T follicular helper cell (primary cell): ENCODE data around the gene ECHS1.

ENCODE experiments used
- DNase-seq: peaks from one replicate; pipeline ENCODE4 v3.0.0-alpha.2; 2020; ENCODE audit warnings: low read depth

The ECHS1 gene

DNA sequence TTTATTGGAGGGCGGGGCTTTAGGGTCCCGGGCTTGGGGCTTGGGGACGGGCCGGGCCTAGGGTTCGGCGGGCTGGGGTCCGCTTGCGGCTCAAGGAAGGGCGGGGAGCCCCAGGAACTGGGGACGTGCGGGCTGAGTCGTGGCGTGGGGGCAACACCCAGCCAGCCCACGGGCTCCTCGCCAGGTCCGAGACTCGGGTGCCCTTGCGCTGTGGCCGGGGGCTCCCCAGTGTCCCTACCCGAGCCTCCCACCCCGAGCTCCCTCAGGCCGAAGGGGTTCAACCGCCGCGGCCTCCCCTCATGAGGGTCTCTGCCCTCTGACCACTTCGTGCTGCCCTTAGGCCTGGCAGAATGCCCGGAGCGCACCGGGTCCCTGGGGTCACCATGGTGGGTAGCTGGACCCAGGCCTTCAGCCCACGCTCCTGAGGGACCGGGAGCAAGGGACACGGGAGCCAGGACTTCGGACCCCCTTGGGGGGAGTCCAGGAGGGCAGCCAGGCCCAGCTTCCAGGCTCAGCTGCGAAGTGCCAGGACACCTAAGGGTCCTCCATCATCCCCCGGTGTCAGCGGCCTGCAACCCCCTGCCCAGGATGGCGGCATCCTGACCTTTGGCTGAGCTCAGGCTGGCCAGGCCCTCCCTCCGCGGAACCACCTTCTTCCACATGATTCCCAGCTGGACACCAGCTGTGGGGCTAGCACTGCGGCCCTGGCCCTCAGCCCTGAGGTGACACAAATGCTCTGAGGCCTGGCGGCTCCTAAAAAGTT lies 14.8 kb downstream of the ECHS1 start:
- DNase-seq = no peak

GRCh38 chr10:133357285-133358161 lies 15.6 kb downstream of the ECHS1 start, which contains the start of gene FUOM:
Gene FUOM, minus strand, starts transcription at chr10:133358019. Its CDS starts 12 bp downstream, at chr10:133358007.
- peak; percentile 59 for DNase-seq

DNA sequence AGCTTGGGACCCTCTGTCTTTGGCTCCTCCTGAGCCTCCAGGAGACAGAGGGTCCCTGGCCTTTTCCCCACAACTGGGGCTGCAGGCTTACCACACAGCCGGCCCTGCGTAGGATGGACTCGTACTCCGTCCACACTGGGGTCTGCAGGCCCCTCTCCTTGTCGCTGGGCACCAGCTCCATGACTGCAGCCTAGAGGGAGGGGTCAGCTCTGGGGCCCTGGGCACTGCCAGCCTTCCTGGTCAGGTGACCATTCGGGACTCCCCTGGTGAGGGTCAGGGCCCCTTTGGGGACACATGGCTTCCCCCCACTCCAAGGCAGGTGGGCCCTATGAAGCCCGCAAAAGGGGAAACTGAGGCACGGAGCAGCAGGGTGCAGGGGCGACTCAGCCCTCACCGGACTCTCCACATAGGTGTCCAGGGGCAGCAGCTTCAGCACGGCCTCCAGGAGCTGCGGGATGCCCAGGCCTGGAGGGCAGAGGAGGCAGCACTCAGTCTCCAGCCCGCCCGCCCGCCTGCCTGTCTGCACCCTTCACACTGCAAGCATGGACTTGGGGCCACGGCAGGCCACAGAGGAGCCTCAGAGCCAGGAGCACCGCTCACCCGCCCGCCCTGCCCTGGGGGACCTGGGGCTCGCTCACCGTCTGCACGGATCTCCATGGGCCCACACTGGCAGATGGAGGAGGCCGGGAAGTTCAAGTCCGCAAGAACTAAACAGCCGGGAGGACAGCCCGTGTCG lies 16.4 kb downstream of the ECHS1 start:
- no peak for DNase-seq

GRCh38 chr10:133355991-133356390 lies 17.2 kb downstream of the ECHS1 start:
- no peak for DNase-seq

DNA sequence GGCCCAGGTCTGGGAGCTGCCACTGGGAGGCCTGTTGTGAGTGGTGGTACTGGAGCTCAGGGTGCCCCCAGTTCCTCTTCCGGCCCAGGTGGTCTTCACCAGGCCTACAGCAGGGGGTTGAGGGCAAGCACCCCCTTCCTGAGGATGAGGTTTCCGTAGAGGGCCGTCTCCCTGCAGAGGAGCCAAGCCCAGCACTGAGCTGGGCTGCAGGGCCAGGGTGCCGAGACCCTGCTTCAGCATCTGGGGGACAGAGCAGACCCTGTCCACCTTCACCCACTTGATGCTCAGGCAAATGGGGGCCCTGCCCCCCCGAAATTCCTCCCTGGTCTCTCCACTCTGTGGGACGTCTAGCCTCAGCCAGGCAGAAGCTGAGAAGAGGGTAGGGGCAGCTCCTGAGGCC lies 17.9 kb downstream of the ECHS1 start:
- DNase-seq = no peak

DNA sequence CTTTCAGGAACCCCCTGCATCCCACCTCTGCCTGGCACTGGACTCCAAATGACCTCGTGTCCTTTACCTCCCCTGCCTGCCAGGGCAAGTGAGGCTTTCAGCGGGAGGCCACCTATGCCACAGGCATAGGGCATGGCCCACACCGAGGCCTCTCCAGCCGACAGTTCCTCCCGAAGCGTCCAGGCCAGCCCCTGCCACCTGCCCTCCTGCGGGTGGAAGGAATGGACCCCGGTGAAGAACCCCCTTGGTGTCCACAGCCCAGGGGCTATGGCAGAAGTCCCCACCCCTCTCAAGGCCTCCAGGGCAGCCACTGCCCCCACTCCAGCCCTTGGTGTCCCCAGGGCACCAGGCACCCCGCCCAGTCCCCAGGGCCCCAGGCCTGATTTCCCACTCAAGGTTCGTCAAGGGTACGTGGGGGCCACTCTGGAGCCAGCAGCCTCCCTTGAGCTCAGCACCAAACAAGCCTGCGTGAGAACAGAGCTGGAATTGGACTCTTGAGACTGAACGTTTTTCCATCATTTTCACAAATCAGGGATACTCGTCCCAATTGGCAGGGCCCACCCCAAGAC lies 18.4 kb downstream of the ECHS1 start:
- no peak for DNase-seq

DNA sequence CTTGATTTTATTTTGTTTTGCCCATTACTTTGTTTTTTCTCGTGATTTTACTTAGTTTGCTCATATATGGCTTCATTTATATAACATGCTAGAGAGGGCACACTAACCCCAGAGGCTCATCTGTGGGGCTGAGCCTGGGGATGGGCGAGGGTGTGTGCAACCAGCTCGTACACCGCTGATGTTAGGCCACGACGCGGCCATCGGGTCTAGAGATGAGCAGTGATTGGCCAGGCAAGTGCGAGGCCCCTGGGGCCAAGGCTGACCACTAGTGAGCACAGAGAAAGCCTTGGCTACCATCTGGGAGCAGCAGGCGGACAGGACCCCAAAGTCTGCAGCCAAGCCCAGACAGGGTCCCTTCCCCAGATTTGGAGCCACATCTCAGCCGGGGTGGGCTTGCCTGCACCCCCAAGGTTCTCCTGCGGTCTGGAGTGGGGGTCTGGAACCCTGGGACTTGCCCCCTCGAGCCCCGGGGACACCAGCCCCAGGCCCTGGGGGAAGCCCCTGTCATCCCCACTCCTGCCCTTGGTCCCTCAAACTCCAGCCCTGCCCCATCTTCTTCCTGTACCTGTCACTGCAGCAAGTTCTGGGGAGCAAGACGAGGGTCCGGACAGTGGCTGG lies 19.1 kb downstream of the ECHS1 start:
- no peak for DNase-seq

GRCh38 chr10:133353202-133353959 lies 19.8 kb downstream of the ECHS1 start:
- DNase-seq = no peak

DNA sequence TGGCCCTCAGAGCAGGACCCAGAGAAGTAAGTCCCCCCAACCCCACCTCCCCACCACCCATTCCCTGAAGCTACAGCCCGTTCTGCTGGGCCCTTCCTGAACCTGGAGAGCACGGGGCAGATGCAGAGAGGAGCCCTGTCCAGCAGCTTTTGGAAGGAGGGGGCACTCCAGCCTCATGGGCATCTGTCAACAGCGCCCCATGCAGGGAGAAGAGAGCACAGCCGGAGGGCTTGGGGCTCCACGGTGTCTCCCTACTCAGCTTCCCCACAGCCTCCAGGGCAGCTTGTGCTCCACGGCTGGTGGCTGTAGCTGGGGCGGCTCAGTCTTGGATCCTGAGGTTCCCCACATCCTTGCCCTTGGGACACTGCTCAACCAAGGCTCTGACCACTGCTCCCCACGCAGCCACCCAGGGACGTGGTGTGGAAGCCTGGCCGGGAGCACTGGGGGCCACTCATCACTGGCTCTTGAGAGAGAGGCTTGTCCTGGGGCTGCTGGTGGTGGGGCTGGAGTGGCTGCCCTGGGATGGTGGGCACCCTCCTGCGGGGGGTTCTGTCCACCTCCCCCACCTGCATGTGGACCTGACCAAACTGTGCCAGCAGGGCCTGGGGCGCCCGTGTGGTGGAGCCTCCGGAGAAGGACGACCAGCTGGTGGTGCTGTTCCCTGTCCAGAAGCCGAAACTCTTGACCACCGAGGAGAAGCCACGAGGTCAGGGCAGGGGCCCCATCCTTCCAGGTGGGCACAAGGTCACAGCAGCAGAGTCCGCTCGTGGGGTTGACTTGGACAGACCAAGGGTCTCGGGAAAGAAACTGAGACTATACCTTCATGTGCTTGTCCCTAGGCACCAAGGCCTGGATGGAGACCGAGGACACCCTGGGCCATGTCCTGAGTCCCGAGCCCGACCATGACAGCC lies 21.5 kb downstream of the ECHS1 start:
- no peak for DNase-seq

GRCh38 chr10:133350950-133351329 lies 22.2 kb downstream of the ECHS1 start:
- no peak for DNase-seq

GRCh38 chr10:133350283-133350949 lies 22.7 kb downstream of the ECHS1 start:
- no peak for DNase-seq

- no peak for DNase-seq
Observed at GRCh38 chr10:133349577-133350011, 23.6 kb downstream of the ECHS1 start.

GRCh38 chr10:133349160-133349568 lies 24.0 kb downstream of the ECHS1 start:
- DNase-seq = no peak

GRCh38 chr10:133347710-133348517 lies 25.2 kb downstream of the ECHS1 start:
- no peak for DNase-seq

DNA sequence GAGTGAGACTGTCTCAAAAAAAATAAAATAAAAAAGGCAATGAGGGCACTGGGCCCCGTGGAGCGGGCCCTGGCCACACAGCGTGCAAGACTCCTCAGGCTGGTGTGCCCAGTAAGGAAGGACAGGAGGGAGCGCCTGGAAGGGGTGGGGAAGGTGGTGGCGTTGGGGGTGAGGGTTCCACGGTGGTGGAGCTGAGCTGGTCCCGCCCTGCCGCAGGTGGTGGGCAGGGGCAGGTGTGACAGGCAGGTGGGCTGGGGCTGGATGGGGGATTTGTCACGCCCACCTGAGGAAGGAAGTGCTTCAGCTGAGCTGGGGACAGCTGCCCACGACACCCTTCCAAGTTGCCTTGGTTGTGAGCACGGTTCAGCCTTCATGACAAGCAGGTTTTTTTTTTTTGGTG lies 26.7 kb downstream of the ECHS1 start:
- DNase-seq = no peak

GRCh38 chr10:133344236-133344635 lies 28.9 kb downstream of the ECHS1 start:
- no peak for DNase-seq

DNA sequence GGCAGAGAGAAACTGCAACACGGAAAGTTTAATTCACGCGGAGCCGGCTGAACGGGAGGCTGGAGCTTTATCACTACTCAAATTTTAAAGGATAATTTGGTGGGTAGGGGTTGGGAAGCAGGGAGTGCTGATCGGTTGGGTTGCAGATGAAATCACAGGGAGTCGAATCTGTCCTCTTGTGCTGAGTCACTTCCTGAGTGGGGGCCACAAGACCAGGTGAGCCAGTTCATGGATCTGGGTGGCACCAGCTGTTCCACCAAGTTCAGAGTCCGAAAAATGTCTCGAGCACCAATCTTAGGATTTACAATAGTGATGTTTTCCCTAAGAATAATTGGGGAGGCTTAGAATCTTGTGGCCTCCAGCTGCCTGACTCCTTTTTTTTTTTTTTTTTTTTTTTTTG lies 29.6 kb downstream of the ECHS1 start:
- no peak for DNase-seq

DNA sequence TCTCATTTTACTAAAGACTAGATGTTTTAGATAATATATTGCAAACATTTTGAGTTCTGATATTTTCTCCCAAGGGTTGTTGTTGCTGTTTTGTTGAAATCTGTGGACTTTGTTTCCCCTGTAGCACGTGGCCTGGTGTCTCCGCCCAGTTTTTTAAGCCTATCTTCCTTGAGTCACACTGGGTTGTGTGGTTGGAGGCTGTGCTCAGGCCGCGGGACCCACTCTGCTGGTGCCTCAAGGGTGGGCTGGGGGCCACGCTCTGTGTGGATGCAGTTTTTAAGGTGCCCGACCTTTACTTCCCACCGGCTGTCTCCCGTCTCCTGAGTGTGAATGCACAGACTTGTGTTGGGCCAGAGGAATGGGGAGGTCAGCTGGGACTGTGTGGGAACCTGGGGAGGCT lies 30.2 kb downstream of the ECHS1 start:
- DNase-seq = no peak
